Osteoblast (primary cell): ENCODE measurements around the gene CACFD1. TPM values are rescaled to one million over a fixed set of nuclear protein-coding genes. Genes with fewer than 3 reads are reported as not detected.

ENCODE experiments used
- DNase-seq: peaks from one replicate; pipeline ENCODE4 v3.0.0; 2011; ENCODE audit warnings: low spot score, mixed read lengths; ENCODE audit not compliant: insufficient read length; ENCODE audit errors: missing footprints
- H2AFZ ChIP-seq: 2 replicates; pipeline ENCODE4 v1.6.0; 2011; ENCODE audit warnings: mild to moderate bottlenecking, low read length
- H3K27ac ChIP-seq: 2 replicates; pipeline ENCODE4 v1.5.1; 2011; ENCODE audit warnings: mild to moderate bottlenecking, low read depth, low read length, moderate library complexity
- H3K27me3 ChIP-seq: 2 replicates; pipeline ENCODE4 v1.6.0; 2012; ENCODE audit warnings: mild to moderate bottlenecking, control low read depth, inconsistent platforms, low read length, moderate library complexity; ENCODE audit not compliant: insufficient read depth
- H3K36me3 ChIP-seq: 2 replicates; pipeline ENCODE4 v1.5.1; 2011; ENCODE audit warnings: mild to moderate bottlenecking, low read length, control low read depth, moderate library complexity; ENCODE audit not compliant: insufficient read depth
- H3K4me1 ChIP-seq: 2 replicates; pipeline ENCODE4 v1.5.1; 2011; ENCODE audit warnings: mild to moderate bottlenecking, low read length, control low read depth, moderate library complexity; ENCODE audit not compliant: insufficient read depth
- H3K4me2 ChIP-seq: 2 replicates; pipeline ENCODE4 v1.6.0; 2011; ENCODE audit warnings: mild to moderate bottlenecking, low read length; ENCODE audit not compliant: insufficient read depth
- H3K4me3 ChIP-seq: fragments of 200-600 bp; sonication (generic); 3 replicates; pipeline ENCODE4 v1.5.1; 2012; ENCODE audit warnings: mild to moderate bottlenecking, low read length, inconsistent platforms; ENCODE audit not compliant: insufficient read depth
- H3K79me2 ChIP-seq: 2 replicates; pipeline ENCODE4 v1.6.0; 2012; ENCODE audit warnings: mild to moderate bottlenecking, low read length, control low read depth, inconsistent platforms; ENCODE audit not compliant: insufficient read depth
- H3K9me3 ChIP-seq: 2 replicates; pipeline ENCODE4 v1.5.1; 2011; ENCODE audit warnings: low read depth, low read length, control low read depth
- H4K20me1 ChIP-seq: 2 replicates; pipeline ENCODE4 v1.6.0; 2012; ENCODE audit warnings: mild to moderate bottlenecking, low read length, control low read depth; ENCODE audit not compliant: insufficient read depth
- CTCF ChIP-seq: IDR thresholded peaks from 2 replicates; pipeline ENCODE4 v1.5.1; 2011; ENCODE audit warnings: mild to moderate bottlenecking, low read depth, low read length, moderate library complexity; ENCODE audit errors: extremely low read depth
- total RNA-seq: library from RNA; depleted of rRNA; stranded (reverse); fragments of >200 nt; gene quantifications from 2 replicates; pipeline ENCODE4 v1.2.3, GENCODE V29; 2012

The CACFD1 gene
- total RNA-seq, 1 donor: 9.0 TPM

- no peak overlapping the region for H3K27ac ChIP-seq
- H3K4me2 ChIP-seq: no peak overlapping the region
- H3K4me3 ChIP-seq: no peak overlapping the region
- H3K27me3 ChIP-seq: no peaks in the 10 kb centered on the region
- peaks cover 2% of the 10 kb centered on the region for H4K20me1 ChIP-seq
- H2AFZ ChIP-seq: no peak overlapping the region
- no peak for DNase-seq
- no peaks in the 10 kb centered on the region for H3K4me1 ChIP-seq
- H3K9me3 ChIP-seq: no peaks in the 10 kb centered on the region
- no peak for TF ChIP-seq CTCF
- H3K36me3 ChIP-seq: peaks cover 5% of the 10 kb centered on the region
- no peaks in the 10 kb centered on the region for H3K79me2 ChIP-seq
Observed at GRCh38 chr9:133471551-133472276, 11.9 kb downstream of the CACFD1 start.

- peaks cover 2% of the 10 kb centered on the region for H4K20me1 ChIP-seq
- no peaks in the 10 kb centered on the region for H3K27me3 ChIP-seq
- H3K27ac ChIP-seq: no peak overlapping the region
- no peaks in the 10 kb centered on the region for H3K4me1 ChIP-seq
- H3K9me3 ChIP-seq: no peaks in the 10 kb centered on the region
- no peaks in the 10 kb centered on the region for H3K79me2 ChIP-seq
- H3K4me2 ChIP-seq: no peak overlapping the region
- H2AFZ ChIP-seq: no peak overlapping the region
- H3K36me3 ChIP-seq: peaks cover 5% of the 10 kb centered on the region
- H3K4me3 ChIP-seq: no peak overlapping the region
- DNase-seq: no peak
- no peak for TF ChIP-seq CTCF
Observed at GRCh38 chr9:133472277-133472645, 12.5 kb downstream of the CACFD1 start.

DNA sequence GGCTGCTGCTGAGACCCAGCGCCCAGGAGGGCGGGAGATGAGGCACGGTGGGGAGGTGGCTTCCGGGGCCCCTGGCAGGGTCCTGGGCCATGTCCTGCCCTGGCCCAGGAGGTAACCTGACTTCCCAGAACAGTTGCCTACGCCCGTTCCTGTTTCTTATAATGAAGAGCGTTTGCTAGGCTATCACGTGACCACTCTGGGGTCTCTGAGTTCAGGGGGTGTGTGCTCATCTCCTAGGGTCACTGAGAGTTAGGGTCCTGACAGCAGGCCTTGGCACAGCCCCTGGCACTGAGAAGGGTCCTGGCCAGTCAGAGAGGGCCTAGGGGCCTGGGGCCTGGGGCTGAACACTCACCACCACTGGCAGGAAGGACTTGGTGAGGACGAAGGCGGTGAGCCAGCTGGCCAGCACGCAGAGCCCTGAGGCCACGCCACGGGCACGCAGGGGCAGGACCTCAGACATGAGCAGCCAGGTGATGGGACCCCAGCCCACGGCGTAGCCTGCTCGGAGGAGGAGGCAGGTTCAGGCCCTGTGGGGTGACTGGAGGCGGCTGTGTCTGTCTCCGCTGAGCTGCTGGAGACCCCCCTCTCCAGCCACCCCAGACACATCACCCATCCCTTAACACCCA is 13.1 kb downstream of the CACFD1 start:
- H3K4me2 ChIP-seq: no peak overlapping the region

More for the DNA sequence above, 13.1 kb downstream of the CACFD1 start:
- H3K27me3 ChIP-seq: no peaks in the 10 kb centered on the region
- H3K36me3 ChIP-seq: peaks cover 5% of the 10 kb centered on the region
- no peak for DNase-seq
- no peak overlapping the region for H3K27ac ChIP-seq
- no peak overlapping the region for H2AFZ ChIP-seq
- H3K9me3 ChIP-seq: no peaks in the 10 kb centered on the region
- TF ChIP-seq CTCF: no peak
- H3K4me1 ChIP-seq: no peaks in the 10 kb centered on the region
- peaks cover 1% of the 10 kb centered on the region for H3K79me2 ChIP-seq
- no peak overlapping the region for H3K4me3 ChIP-seq
- peaks cover 2% of the 10 kb centered on the region for H4K20me1 ChIP-seq
